Panc1 (cell line): Measurements from ENCODE around the gene ALX4. TPM values are rescaled to one million over a fixed set of nuclear protein-coding genes. Genes with fewer than 3 reads are reported as not detected.

ENCODE experiments used
- ATAC-seq: fragments of 200-7000 bp; cut with Tn5 transposase; 2 replicates; pipeline ENCODE4 v1.9.1; 2020; ENCODE audit warnings: mild to moderate bottlenecking, moderate library complexity
- BruUV-seq: library from RNA; stranded (reverse); fragments of 400-500 nt; replicated peaks from 2 replicates; lab custom pipeline; 2021; lab: Mats Ljungman, UMichigan
- CTCF ChIA-PET: fragments of 300-600 bp; sonication (Branson Sonifier 250); formaldehyde crosslinking; loops from one replicate; lab custom pipeline; 2022; ENCODE audit warnings: antibody characterized with exemption; lab: Charles Lee
- POLR2A ChIA-PET: fragments of 300-600 bp; sonication (Branson Sonifier 250); formaldehyde crosslinking; loops from one replicate; lab custom pipeline; 2022; ENCODE audit warnings: antibody characterized with exemption; lab: Charles Lee
- DNase-seq: peaks from one replicate; pipeline ENCODE4 v3.0.0-alpha.2; 2010; ENCODE audit warnings: low read depth, low spot score
- H3K27ac ChIP-seq: 2 replicates; pipeline ENCODE4 v1.5.1; 2011; ENCODE audit warnings: mild to moderate bottlenecking, low read length, inconsistent platforms
- H3K27me3 ChIP-seq: fragments of 200-500 bp; sonication (Bioruptor generic); 2 replicates; pipeline ENCODE4 v1.6.0; 2014; ENCODE audit warnings: low read length, inconsistent platforms; ENCODE audit not compliant: control insufficient read depth, insufficient read depth
- H3K36me3 ChIP-seq: fragments of 200-500 bp; sonication (Bioruptor generic); 2 replicates; pipeline ENCODE4 v1.5.1; 2014; ENCODE audit warnings: inconsistent platforms, mild to moderate bottlenecking, low read length, moderate library complexity; ENCODE audit not compliant: control insufficient read depth, insufficient read depth
- H3K4me1 ChIP-seq: 2 replicates; pipeline ENCODE4 v1.5.1; 2011; ENCODE audit warnings: inconsistent platforms, mild to moderate bottlenecking, low read length, moderate library complexity; ENCODE audit not compliant: control insufficient read depth, insufficient read depth
- H3K4me3 ChIP-seq, 2 experiments: 2 replicates each; pipeline ENCODE4 v1.5.1; 2011 to 2012; ENCODE audit warnings: low read depth in 2 of 2, low read length in 2 of 2, mild to moderate bottlenecking in 2 of 2, inconsistent platforms in 1 of 2, moderate library complexity in 1 of 2
- H3K9me3 ChIP-seq: fragments of 200-500 bp; sonication (Bioruptor generic); 2 replicates; pipeline ENCODE4 v1.5.1; 2014; ENCODE audit warnings: low read depth, mild to moderate bottlenecking, inconsistent platforms, low read length, moderate library complexity; ENCODE audit not compliant: control insufficient read depth, insufficient read depth
- POLR2AphosphoS5 ChIP-seq: IDR thresholded peaks from 2 replicates; pipeline ENCODE4 v1.6.1; 2012; ENCODE audit warnings: mild to moderate bottlenecking, low read depth, low read length, moderate library complexity
- SIN3A ChIP-seq: IDR thresholded peaks from 2 replicates; pipeline ENCODE4 v1.6.1; 2012; ENCODE audit warnings: low read depth, mild to moderate bottlenecking, low read length, moderate library complexity, borderline replicate concordance; ENCODE audit not compliant: insufficient read depth
- TCF7L2 ChIP-seq: IDR thresholded peaks from 2 replicates; pipeline ENCODE4 v1.6.1; 2011; ENCODE audit warnings: mild to moderate bottlenecking, low read depth, low read length, inconsistent platforms
- in situ Hi-C: cut with HindIII; loops from 2 replicates; pipeline ENCODE4 v1.10.0; 2016; ENCODE audit warnings: low sequenced_read_pairs, low pct_unique_long_range_greater_than_20kb
- intact Hi-C: fragments of 100-400 bp; cut with micrococcal nuclease; formaldehyde crosslinking; loops from one replicate; pipeline ENCODE4 v1.10.0; 2022; ENCODE audit not compliant: unreplicated experiment
- total RNA-seq: library from RNA; stranded (reverse); gene quantifications from one replicate; pipeline ENCODE4 v1.2.1, GENCODE V29; 2021; ENCODE audit not compliant: unreplicated experiment
- TF ChIP-seq, protein P1 (sequence below): fragments of 450-650 bp; IDR thresholded peaks from 2 replicates; pipeline ENCODE4 v1.5.1; 2017; ENCODE audit warnings: mild to moderate bottlenecking
- TF ChIP-seq, protein P2 (sequence below), 2 experiments: IDR thresholded peaks; 2 replicates each; pipeline ENCODE4 v1.6.1; 2011 to 2012; ENCODE audit warnings: low read depth in 2 of 2, control low read depth in 1 of 2, low read length in 1 of 2, mild to moderate bottlenecking in 1 of 2, moderate library complexity in 1 of 2; ENCODE audit not compliant: insufficient read depth in 1 of 2

Gene ALX4
- total RNA-seq, 1 experiment from 2014 or later: 1.0 TPM

DNA sequence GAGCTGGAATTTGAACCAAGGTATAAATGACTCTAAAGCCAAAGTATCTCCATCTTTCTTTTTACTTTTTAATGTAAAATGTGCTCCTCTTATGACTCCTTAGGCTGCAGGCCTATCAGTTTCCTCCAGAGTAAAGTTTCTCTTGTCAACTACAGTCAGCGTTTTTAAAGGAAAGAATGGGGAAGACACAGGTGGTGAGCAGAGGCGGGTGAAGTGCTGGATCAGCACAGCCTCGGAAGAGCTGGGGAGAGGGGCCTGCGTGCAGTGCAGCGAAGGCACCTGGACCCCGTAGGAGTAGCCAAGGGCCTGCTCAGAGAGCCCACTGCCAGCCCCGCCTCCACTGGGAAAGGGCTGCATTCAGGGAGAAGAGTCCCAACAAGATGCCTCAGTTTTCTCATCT is 48.8 kb upstream of the ALX4 start:
- ATAC-seq (no peak), DNase-seq (no peak)
- Histone ChIP-seq H3K27me3 (peaks cover 27% of the 10 kb centered on the region), H3K4me3 (no peak overlapping the region), H3K4me1 (no peaks in the 10 kb centered on the region), H3K27ac (no peak overlapping the region), H3K9me3 (no peaks in the 10 kb centered on the region), H3K36me3 (no peaks in the 10 kb centered on the region)
- TF ChIP-seq, protein P1, sequence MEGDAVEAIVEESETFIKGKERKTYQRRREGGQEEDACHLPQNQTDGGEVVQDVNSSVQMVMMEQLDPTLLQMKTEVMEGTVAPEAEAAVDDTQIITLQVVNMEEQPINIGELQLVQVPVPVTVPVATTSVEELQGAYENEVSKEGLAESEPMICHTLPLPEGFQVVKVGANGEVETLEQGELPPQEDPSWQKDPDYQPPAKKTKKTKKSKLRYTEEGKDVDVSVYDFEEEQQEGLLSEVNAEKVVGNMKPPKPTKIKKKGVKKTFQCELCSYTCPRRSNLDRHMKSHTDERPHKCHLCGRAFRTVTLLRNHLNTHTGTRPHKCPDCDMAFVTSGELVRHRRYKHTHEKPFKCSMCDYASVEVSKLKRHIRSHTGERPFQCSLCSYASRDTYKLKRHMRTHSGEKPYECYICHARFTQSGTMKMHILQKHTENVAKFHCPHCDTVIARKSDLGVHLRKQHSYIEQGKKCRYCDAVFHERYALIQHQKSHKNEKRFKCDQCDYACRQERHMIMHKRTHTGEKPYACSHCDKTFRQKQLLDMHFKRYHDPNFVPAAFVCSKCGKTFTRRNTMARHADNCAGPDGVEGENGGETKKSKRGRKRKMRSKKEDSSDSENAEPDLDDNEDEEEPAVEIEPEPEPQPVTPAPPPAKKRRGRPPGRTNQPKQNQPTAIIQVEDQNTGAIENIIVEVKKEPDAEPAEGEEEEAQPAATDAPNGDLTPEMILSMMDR: no peak
- TF ChIP-seq TCF7L2: no peak
- TF ChIP-seq SIN3A: no peak
- TF ChIP-seq, protein P2, sequence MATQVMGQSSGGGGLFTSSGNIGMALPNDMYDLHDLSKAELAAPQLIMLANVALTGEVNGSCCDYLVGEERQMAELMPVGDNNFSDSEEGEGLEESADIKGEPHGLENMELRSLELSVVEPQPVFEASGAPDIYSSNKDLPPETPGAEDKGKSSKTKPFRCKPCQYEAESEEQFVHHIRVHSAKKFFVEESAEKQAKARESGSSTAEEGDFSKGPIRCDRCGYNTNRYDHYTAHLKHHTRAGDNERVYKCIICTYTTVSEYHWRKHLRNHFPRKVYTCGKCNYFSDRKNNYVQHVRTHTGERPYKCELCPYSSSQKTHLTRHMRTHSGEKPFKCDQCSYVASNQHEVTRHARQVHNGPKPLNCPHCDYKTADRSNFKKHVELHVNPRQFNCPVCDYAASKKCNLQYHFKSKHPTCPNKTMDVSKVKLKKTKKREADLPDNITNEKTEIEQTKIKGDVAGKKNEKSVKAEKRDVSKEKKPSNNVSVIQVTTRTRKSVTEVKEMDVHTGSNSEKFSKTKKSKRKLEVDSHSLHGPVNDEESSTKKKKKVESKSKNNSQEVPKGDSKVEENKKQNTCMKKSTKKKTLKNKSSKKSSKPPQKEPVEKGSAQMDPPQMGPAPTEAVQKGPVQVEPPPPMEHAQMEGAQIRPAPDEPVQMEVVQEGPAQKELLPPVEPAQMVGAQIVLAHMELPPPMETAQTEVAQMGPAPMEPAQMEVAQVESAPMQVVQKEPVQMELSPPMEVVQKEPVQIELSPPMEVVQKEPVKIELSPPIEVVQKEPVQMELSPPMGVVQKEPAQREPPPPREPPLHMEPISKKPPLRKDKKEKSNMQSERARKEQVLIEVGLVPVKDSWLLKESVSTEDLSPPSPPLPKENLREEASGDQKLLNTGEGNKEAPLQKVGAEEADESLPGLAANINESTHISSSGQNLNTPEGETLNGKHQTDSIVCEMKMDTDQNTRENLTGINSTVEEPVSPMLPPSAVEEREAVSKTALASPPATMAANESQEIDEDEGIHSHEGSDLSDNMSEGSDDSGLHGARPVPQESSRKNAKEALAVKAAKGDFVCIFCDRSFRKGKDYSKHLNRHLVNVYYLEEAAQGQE (IDR thresholded peaks at IDR 0.05; ENCODE audit: insufficient read depth in 1 of 2, low read depth in 2 of 2, low read length in 1 of 2): no peak
- no peak for TF ChIP-seq POLR2AphosphoS5
- no TSS peak for BruUV-seq
- intact Hi-C loops (no loop called here), in situ Hi-C loops (no loop called here)
- CTCF ChIA-PET: interaction anchor here (0.5 kb wide), 1 partner anchor 12 kb away, joined by 3 read pairs; no protein-coding TSS in a partner anchor
- POLR2A ChIA-PET: interaction anchor here (0.6 kb wide), 1 partner anchor 779 kb away, joined by 4 read pairs; no protein-coding TSS in a partner anchor

DNA sequence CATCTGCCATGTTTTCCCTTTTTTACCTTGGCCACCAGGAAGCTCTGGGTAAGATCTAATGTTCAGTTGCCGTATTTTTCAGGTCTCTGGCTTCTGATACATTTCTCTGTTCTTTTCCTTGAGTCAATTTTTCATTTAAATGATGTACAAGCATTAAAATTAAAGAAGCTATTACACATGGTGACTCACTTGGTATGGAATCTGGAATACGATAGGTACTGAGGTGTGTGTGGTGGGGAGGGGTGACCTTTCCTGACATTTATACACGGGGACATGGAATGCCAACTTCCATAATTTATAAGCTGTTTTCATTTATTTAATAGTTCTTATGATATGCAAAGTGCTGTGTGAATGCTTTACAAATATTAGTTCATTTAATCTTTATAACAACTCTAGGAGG is 47.8 kb upstream of the ALX4 start:
- Histone ChIP-seq H3K36me3 (no peaks in the 10 kb centered on the region), H3K4me1 (no peaks in the 10 kb centered on the region), H3K4me3 (no peak overlapping the region), H3K27ac (no peak overlapping the region), H3K9me3 (no peaks in the 10 kb centered on the region), H3K27me3 (peaks cover 20% of the 10 kb centered on the region)
- TF ChIP-seq TCF7L2: no peak
- TF ChIP-seq POLR2AphosphoS5: no peak
- TF ChIP-seq SIN3A: no peak
- TF ChIP-seq, protein P2 (IDR thresholded peaks at IDR 0.05; ENCODE audit: insufficient read depth in 1 of 2, low read depth in 2 of 2, low read length in 1 of 2): no peak
- DNase-seq (no peak), ATAC-seq (no peak)
- BruUV-seq: no TSS peak
- CTCF ChIA-PET: interaction anchor here (0.5 kb wide), 1 partner anchor 255 kb away, joined by 10 read pairs; no protein-coding TSS in a partner anchor
- in situ Hi-C loops (no loop called here), intact Hi-C loops (no loop called here)
- POLR2A ChIA-PET: no interaction called here
